RWPE2 (cell line): ENCODE measurements around the gene POMT1.

Experiments
- ATAC-seq: fragments of 200-7000 bp; cut with Tn5 transposase; 3 replicates; pipeline ENCODE4 v1.9.1; 2021; ENCODE audit warnings: low read depth
- DNase-seq: peaks from one replicate; pipeline ENCODE4 v3.0.0-alpha.2; 2020; ENCODE audit warnings: low spot score
- H3K27ac ChIP-seq: fragments of 450-650 bp; 2 replicates; pipeline ENCODE4 v1.5.1; 2017; ENCODE audit warnings: mild to moderate bottlenecking; ENCODE audit not compliant: poor library complexity, severe bottlenecking
- H3K27me3 ChIP-seq: fragments of 250-450 bp; sonication (Bioruptor Pico); 2 replicates; pipeline ENCODE4 v1.5.1; 2021; ENCODE audit warnings: mild to moderate bottlenecking, moderate library complexity; ENCODE audit not compliant: insufficient read depth, poor library complexity, severe bottlenecking
- H3K36me3 ChIP-seq: fragments of 250-450 bp; sonication (Bioruptor Pico); 2 replicates; pipeline ENCODE4 v1.5.1; 2020; ENCODE audit warnings: low read depth, mild to moderate bottlenecking, moderate library complexity
- H3K4me1 ChIP-seq: fragments of 250-450 bp; sonication (Bioruptor Pico); 2 replicates; pipeline ENCODE4 v1.5.1; 2021; ENCODE audit warnings: mild to moderate bottlenecking, moderate library complexity; ENCODE audit not compliant: insufficient read depth, poor library complexity, severe bottlenecking
- H3K4me3 ChIP-seq: fragments of 250-450 bp; sonication (Bioruptor Pico); 2 replicates; pipeline ENCODE4 v1.5.1; 2021; ENCODE audit warnings: mild to moderate bottlenecking, moderate library complexity; ENCODE audit not compliant: severe bottlenecking
- H3K9me3 ChIP-seq: fragments of 250-450 bp; sonication (Bioruptor Pico); 2 replicates; pipeline ENCODE4 v1.5.1; 2021; ENCODE audit warnings: mild to moderate bottlenecking, moderate library complexity; ENCODE audit not compliant: severe bottlenecking
- CTCF ChIP-seq: fragments of 450-650 bp; IDR thresholded peaks from one replicate; pipeline ENCODE4 v1.5.1; 2017; ENCODE audit warnings: mild to moderate bottlenecking, moderate library complexity; ENCODE audit not compliant: poor library complexity, severe bottlenecking

The POMT1 gene

GRCh38 chr9:131566158-131566557 lies 63.4 kb downstream of the POMT1 start:
- ATAC-seq (no peak), DNase-seq (no peak)
- no peak overlapping the region for H3K27ac ChIP-seq
- peaks cover 3% of the 10 kb centered on the region for H3K4me1 ChIP-seq
- TF ChIP-seq CTCF = no peak
- H3K4me3 ChIP-seq = no peak overlapping the region
- no peaks in the 10 kb centered on the region for H3K36me3 ChIP-seq
- no peaks in the 10 kb centered on the region for H3K9me3 ChIP-seq
- H3K27me3 ChIP-seq = no peaks in the 10 kb centered on the region

GRCh38 chr9:131567910-131568309 lies 65.2 kb downstream of the POMT1 start:
- Histone ChIP-seq H3K27me3 (no peaks in the 10 kb centered on the region), H3K9me3 (no peaks in the 10 kb centered on the region), H3K36me3 (no peaks in the 10 kb centered on the region), H3K27ac (no peak overlapping the region), H3K4me1 (no peaks in the 10 kb centered on the region), H3K4me3 (no peak overlapping the region)
- ATAC-seq (no peak), DNase-seq (no peak)
- no peak for TF ChIP-seq CTCF
